H9 (cell line): Measurements from ENCODE around the gene FRS3. TPM values are rescaled to one million over a fixed set of nuclear protein-coding genes. Genes with fewer than 3 reads are reported as not detected.

Experiments
- DNase-seq: peaks from one replicate; pipeline ENCODE4 v3.0.0-alpha.2; 2017
- H2AFZ ChIP-seq: one replicate; pipeline ENCODE4 v1.6.1; 2013; ENCODE audit warnings: mild to moderate bottlenecking, low read length, control low read depth, moderate library complexity
- H2AK5ac ChIP-seq: 2 replicates; pipeline ENCODE4 v1.6.1; 2013; ENCODE audit warnings: low read length, control low read depth, mixed read lengths; ENCODE audit not compliant: insufficient read length
- H2BK120ac ChIP-seq: one replicate; pipeline ENCODE4 v1.6.1; 2013; ENCODE audit warnings: low read depth, mild to moderate bottlenecking, low read length, control low read depth, inconsistent platforms; ENCODE audit not compliant: poor library complexity, severe bottlenecking
- H2BK12ac ChIP-seq: 2 replicates; pipeline ENCODE4 v1.6.1; 2013; ENCODE audit warnings: low read length, control low read depth, mixed read lengths, low read depth; ENCODE audit not compliant: insufficient read length
- H2BK15ac ChIP-seq: 2 replicates; pipeline ENCODE4 v1.6.1; 2013; ENCODE audit warnings: low read depth, low read length, control low read depth
- H2BK20ac ChIP-seq: one replicate; pipeline ENCODE4 v1.6.1; 2013; ENCODE audit warnings: low read depth, mild to moderate bottlenecking, low read length, control low read depth, inconsistent platforms; ENCODE audit not compliant: poor library complexity, severe bottlenecking
- H2BK5ac ChIP-seq: 2 replicates; pipeline ENCODE4 v1.6.1; 2013; ENCODE audit warnings: low read length, control low read depth, mixed read lengths; ENCODE audit not compliant: insufficient read length
- H3K14ac ChIP-seq: 2 replicates; pipeline ENCODE4 v1.6.1; 2013; ENCODE audit warnings: low read length, control low read depth; ENCODE audit not compliant: insufficient read depth
- H3K18ac ChIP-seq: 2 replicates; pipeline ENCODE4 v1.6.1; 2013; ENCODE audit warnings: low read depth, mild to moderate bottlenecking, mixed read lengths, low read length, control low read depth; ENCODE audit not compliant: insufficient read length
- H3K23ac ChIP-seq: 2 replicates; pipeline ENCODE4 v1.6.1; 2013; ENCODE audit warnings: low read length, control low read depth, mixed read lengths, low read depth; ENCODE audit not compliant: insufficient read length
- H3K23me2 ChIP-seq: 2 replicates; pipeline ENCODE4 v1.6.1; 2013; ENCODE audit warnings: low read depth, mild to moderate bottlenecking, mixed read lengths, low read length, control low read depth; ENCODE audit not compliant: insufficient read length, poor library complexity, severe bottlenecking
- H3K27ac ChIP-seq: 2 replicates; pipeline ENCODE4 v1.5.1; 2013; ENCODE audit warnings: low read length, control low read depth, mixed read lengths, low read depth; ENCODE audit not compliant: insufficient read length
- H3K27me3 ChIP-seq: 2 replicates; pipeline ENCODE4 v1.6.1; 2013; ENCODE audit warnings: low read length, control low read depth, inconsistent platforms; ENCODE audit not compliant: insufficient read depth
- H3K4ac ChIP-seq: 2 replicates; pipeline ENCODE4 v1.6.1; 2013; ENCODE audit warnings: low read depth, mild to moderate bottlenecking, control low read depth, inconsistent platforms, low read length, moderate library complexity
- H3K4me1 ChIP-seq: 2 replicates; pipeline ENCODE4 v1.6.1; 2013; ENCODE audit warnings: low read length, control low read depth, inconsistent platforms; ENCODE audit not compliant: insufficient read depth
- H3K4me2 ChIP-seq: 2 replicates; pipeline ENCODE4 v1.6.1; 2013; ENCODE audit warnings: low read length, control low read depth, mixed read lengths; ENCODE audit not compliant: insufficient read length, insufficient read depth
- H3K56ac ChIP-seq: 2 replicates; pipeline ENCODE4 v1.6.1; 2013; ENCODE audit warnings: low read depth, mild to moderate bottlenecking, mixed read lengths, low read length, control low read depth; ENCODE audit not compliant: insufficient read length
- H3K79me1 ChIP-seq: 2 replicates; pipeline ENCODE4 v1.6.1; 2013; ENCODE audit warnings: low read depth, mild to moderate bottlenecking, moderate library complexity, low read length, control low read depth, inconsistent platforms; ENCODE audit not compliant: insufficient read depth, poor library complexity, severe bottlenecking
- H3K79me2 ChIP-seq: 2 replicates; pipeline ENCODE4 v1.6.1; 2013; ENCODE audit warnings: low read length, control low read depth, inconsistent platforms; ENCODE audit not compliant: insufficient read depth
- H3K9ac ChIP-seq: 2 replicates; pipeline ENCODE4 v1.6.1; 2013; ENCODE audit warnings: low read length, control low read depth, mixed read lengths; ENCODE audit not compliant: insufficient read length; ENCODE audit errors: extremely low read depth
- H3K9me3 ChIP-seq: one replicate; pipeline ENCODE4 v1.6.1; 2013; ENCODE audit warnings: low read depth, low read length, inconsistent platforms; ENCODE audit not compliant: control insufficient read depth
- H3T11ph ChIP-seq: one replicate; pipeline ENCODE4 v1.6.1; 2013; ENCODE audit warnings: mild to moderate bottlenecking, low read length, control low read depth, inconsistent platforms
- H4K20me1 ChIP-seq: one replicate; pipeline ENCODE4 v1.6.1; 2013; ENCODE audit not compliant: control insufficient read depth, insufficient read length, insufficient read depth
- H4K5ac ChIP-seq: 2 replicates; pipeline ENCODE4 v1.6.1; 2013; ENCODE audit warnings: low read depth, mild to moderate bottlenecking, mixed read lengths, low read length, control low read depth; ENCODE audit not compliant: insufficient read length
- H4K8ac ChIP-seq: replicated peaks from 2 replicates; pipeline ENCODE4 v1.6.1; 2013; ENCODE audit warnings: low read length, control low read depth, mixed read lengths, low read depth; ENCODE audit not compliant: insufficient read length
- H4K91ac ChIP-seq: 2 replicates; pipeline ENCODE4 v1.6.1; 2013; ENCODE audit warnings: low read depth, mild to moderate bottlenecking, moderate library complexity, mixed read lengths, low read length, control low read depth; ENCODE audit not compliant: insufficient read length
- H3K27ac Mint-ChIP-seq, 3 experiments: 2 replicates in 2 of 3; 3 replicates in 1 of 3; pipeline ENCODE4 v1.8.0; 2020 to 2021; ENCODE audit warnings: mixed read lengths in 3 of 3, mild to moderate bottlenecking in 1 of 3, moderate library complexity in 1 of 3
- H3K27me3 Mint-ChIP-seq: 2 replicates; pipeline ENCODE4 v1.8.0; 2021; ENCODE audit warnings: low read depth, mild to moderate bottlenecking, moderate library complexity, mixed read lengths
- H3K36me3 Mint-ChIP-seq, 3 experiments: 2 replicates in 2 of 3; 3 replicates in 1 of 3; pipeline ENCODE4 v1.8.0; 2020 to 2021; ENCODE audit warnings: low read depth in 3 of 3, mixed read lengths in 3 of 3; ENCODE audit not compliant: insufficient read depth in 1 of 3
- H3K4me1 Mint-ChIP-seq, 2 experiments: 2 replicates each; pipeline ENCODE4 v1.8.0; 2020; ENCODE audit warnings: mixed read lengths in 2 of 2
- H3K4me3 Mint-ChIP-seq, 2 experiments: 2 replicates in 1 of 2; 3 replicates in 1 of 2; pipeline ENCODE4 v1.8.0; 2020 to 2021; ENCODE audit warnings: mild to moderate bottlenecking in 2 of 2, mixed read lengths in 2 of 2, moderate library complexity in 1 of 2
- H3K9me3 Mint-ChIP-seq, 2 experiments: 2 replicates in 1 of 2; 3 replicates in 1 of 2; pipeline ENCODE4 v1.8.0; 2020; ENCODE audit warnings: mild to moderate bottlenecking in 2 of 2, mixed read lengths in 2 of 2, moderate library complexity in 1 of 2
- WGBS: extraction: QIAGEN DNeasy Blood & Tissue Kit; methylation state at CpG from one replicate; pipeline ENCODE4 v1.1.7; 2013; ENCODE audit warnings: missing lambda C conversion rate, low lambda C conversion rate, mixed read lengths; ENCODE audit not compliant: insufficient read length; ENCODE audit errors: extremely low coverage; 5-methylcytosine and 5-hydroxymethylcytosine counted together
- total RNA-seq: library from RNA; stranded (reverse); gene quantifications from 2 replicates; pipeline ENCODE4 v1.2.1, GENCODE V29; 2021
- TF ChIP-seq, protein P1 (sequence below): fragments of 200-600 bp; sonication (generic); conservative IDR thresholded peaks from 3 replicates; pipeline ENCODE4 v1.8.0; 2021; ENCODE audit warnings: antibody characterized with exemption, mild to moderate bottlenecking

The FRS3 gene
- total RNA-seq, 1 experiment from 2014 or later: 4.8 TPM

DNA sequence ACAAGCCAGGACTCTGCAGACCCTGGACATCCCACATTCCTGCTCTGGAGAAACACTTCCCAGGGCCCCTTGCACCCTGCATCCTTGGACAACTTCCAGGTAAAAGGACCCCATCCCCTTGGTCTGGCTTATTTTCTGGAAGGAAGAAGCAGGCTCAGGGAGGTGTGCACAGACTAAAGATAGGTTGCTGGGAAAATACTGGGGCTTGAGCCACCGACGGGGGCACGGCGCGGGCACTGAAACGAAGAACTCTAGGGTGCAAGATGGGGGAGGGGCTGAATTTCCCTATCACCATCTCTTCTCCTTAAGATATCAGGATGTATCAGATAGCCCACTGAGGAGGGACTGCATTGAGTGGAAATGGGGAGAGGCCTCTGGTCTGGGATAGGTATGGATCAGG lies 805 bp downstream of the FRS3 start:
- Histone ChIP-seq H2BK20ac (no peak overlapping the region), H3K18ac (no peak overlapping the region), H4K5ac (no peak overlapping the region), H3K9ac (peak overlapping the region; percentile 54), H3K23ac (no peak overlapping the region), H2AFZ (no peak overlapping the region), H3K4ac (no peak overlapping the region), H2AK5ac (no peak overlapping the region), H2BK5ac (no peak overlapping the region), H3K27me3 (peaks cover 4% of the 10 kb centered on the region; the same call in 1 of the 2 replicates), H4K20me1 (no peaks in the 10 kb centered on the region), H3K4me2 (peak overlapping the region; percentile 96), H2BK12ac (no peak overlapping the region), H3T11ph (no peak overlapping the region), H3K79me1 (no peaks in the 10 kb centered on the region), H3K23me2 (peaks cover 11% of the 10 kb centered on the region), H3K27ac (no peak overlapping the region), H3K14ac (no peak overlapping the region; the same call in 1 of the 2 replicates), H2BK15ac (no peak overlapping the region), H4K91ac (no peak overlapping the region), H3K4me1 (no peaks in the 10 kb centered on the region), H4K8ac (no peak overlapping the region), H3K79me2 (no peaks in the 10 kb centered on the region), H3K9me3 (no peaks in the 10 kb centered on the region), H2BK120ac (no peak overlapping the region), H3K56ac (no peak overlapping the region)
- no peak for DNase-seq
- H3K4me1 Mint-ChIP-seq: peaks cover 13 to 15% of the 10 kb centered on the region in 2 experiments
- peaks cover 36% of the 10 kb centered on the region for H3K27me3 Mint-ChIP-seq
- peak overlapping the region; percentile 80 to 91 for H3K4me3 Mint-ChIP-seq
- H3K27ac Mint-ChIP-seq: no peak overlapping the region
- no CpG with 5 or more reads among the region's 6 CpGs for WGBS
- H3K9me3 Mint-ChIP-seq: no peaks in the 10 kb centered on the region
- TF ChIP-seq, protein P1, sequence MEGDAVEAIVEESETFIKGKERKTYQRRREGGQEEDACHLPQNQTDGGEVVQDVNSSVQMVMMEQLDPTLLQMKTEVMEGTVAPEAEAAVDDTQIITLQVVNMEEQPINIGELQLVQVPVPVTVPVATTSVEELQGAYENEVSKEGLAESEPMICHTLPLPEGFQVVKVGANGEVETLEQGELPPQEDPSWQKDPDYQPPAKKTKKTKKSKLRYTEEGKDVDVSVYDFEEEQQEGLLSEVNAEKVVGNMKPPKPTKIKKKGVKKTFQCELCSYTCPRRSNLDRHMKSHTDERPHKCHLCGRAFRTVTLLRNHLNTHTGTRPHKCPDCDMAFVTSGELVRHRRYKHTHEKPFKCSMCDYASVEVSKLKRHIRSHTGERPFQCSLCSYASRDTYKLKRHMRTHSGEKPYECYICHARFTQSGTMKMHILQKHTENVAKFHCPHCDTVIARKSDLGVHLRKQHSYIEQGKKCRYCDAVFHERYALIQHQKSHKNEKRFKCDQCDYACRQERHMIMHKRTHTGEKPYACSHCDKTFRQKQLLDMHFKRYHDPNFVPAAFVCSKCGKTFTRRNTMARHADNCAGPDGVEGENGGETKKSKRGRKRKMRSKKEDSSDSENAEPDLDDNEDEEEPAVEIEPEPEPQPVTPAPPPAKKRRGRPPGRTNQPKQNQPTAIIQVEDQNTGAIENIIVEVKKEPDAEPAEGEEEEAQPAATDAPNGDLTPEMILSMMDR: no peak
- H3K36me3 Mint-ChIP-seq: peaks cover 6 to 17% (median 13%) of the 10 kb centered on the region in 3 experiments; a peak in 6 of 7 replicates
